Inflammatory macrophage treated with lipopolysaccharide for 1 hour (primary cell): ENCODE data around the gene RIOX2.
A peak's percentile ranks its signal among the peaks of the same experiment; 100 is the strongest.
"Not testable (repeated sequence)": the region's sequence is repeated elsewhere in the genome, so short reads cannot be mapped to it uniquely, and the experiment has no call there.

Experiments used
- DNase-seq, 2 donors: peaks; one replicate each; pipeline ENCODE4 v3.0.0-alpha.2; 2020 to 2022

RIOX2 gene

GRCh38 chr3:97971679-97972567 lies at the start of gene RIOX2:
RIOX2 (minus strand) TSS chr3:97972431; CDS start chr3:97967593, 4,838 bp downstream.
- peak; percentile 53 to 60 for DNase-seq

GRCh38 chr3:98020412-98020811 lies 48.2 kb upstream of the RIOX2 start:
- no peak for DNase-seq

DNA sequence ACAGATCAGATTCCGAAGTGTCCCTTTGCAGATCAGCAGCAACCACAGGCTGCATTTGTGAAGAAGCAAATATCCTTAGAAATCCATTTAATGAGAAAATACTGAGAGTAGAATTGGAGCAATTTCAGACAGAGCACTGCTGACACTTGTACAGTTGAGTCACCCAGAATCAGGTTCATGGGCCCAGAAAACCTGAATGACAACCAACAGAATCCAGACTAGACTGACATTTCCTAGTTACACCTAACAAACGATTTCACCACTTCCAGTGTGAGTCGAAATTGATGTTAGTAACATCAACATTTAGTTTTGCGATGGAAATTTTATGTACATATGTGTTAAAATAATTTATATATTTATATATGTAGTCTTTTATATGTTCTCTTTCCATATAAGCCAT lies 46.1 kb upstream of the RIOX2 start:
- no peak for DNase-seq

DNA sequence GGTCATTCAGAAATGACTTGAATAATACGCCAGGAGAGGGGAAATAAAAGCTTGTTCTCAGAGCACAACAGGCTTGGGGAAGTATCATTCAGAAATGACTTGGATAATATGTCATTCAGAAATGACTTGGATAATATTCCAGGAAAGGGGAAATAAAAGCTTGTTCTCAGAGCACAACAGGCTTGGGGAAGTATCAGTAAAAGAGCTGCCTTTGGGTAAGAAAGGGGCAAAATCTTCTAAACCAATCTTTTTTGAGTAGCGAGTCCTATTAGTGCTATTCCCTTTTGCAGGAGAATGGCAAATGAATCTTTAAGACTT lies 42.0 kb upstream of the RIOX2 start:
- peak; percentile 10 to 40 for DNase-seq

GRCh38 chr3:98013411-98014267 lies 41.4 kb upstream of the RIOX2 start:
- peak; percentile 16 to 22 for DNase-seq

- DNase-seq = peak in 1 of 2 donors; percentile 12
Observed at GRCh38 chr3:98012979-98013378, 40.7 kb upstream of the RIOX2 start.

DNA sequence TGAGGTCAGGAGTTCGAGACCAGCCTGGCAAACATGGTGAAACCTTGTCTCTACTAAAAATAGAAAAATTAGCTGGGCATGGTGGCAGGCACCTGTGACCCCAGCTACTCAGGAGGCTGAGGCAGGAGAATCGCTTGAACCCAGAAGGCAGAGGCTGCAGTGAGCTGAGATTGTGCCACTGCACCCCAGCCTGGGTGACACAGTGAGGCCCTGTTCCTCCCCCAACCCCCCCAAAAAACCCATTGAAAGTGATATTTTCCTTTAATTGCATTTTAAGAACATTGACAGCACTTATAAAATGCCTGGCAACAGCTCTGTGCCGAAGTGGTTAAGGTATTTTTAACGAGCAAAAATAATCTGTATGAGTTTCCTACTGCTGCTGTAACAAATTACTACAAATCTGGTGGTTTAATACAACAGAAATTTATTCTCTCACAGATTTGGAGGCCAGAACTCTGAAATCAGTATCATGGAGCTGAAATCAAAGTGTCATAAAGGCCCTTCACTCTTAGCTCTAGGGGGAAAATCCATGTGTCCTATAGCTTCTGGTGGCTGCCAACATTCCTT lies 38.7 kb upstream of the RIOX2 start:
- DNase-seq = not testable (repeated sequence)

GRCh38 chr3:98010194-98010882 lies 38.1 kb upstream of the RIOX2 start:
- no peak for DNase-seq

GRCh38 chr3:98008855-98009254 lies 36.6 kb upstream of the RIOX2 start:
- no peak for DNase-seq

- DNase-seq = no peak
Observed at GRCh38 chr3:98005438-98005837, 33.2 kb upstream of the RIOX2 start.

GRCh38 chr3:98004721-98005120 lies 32.5 kb upstream of the RIOX2 start:
- no peak for DNase-seq

DNA sequence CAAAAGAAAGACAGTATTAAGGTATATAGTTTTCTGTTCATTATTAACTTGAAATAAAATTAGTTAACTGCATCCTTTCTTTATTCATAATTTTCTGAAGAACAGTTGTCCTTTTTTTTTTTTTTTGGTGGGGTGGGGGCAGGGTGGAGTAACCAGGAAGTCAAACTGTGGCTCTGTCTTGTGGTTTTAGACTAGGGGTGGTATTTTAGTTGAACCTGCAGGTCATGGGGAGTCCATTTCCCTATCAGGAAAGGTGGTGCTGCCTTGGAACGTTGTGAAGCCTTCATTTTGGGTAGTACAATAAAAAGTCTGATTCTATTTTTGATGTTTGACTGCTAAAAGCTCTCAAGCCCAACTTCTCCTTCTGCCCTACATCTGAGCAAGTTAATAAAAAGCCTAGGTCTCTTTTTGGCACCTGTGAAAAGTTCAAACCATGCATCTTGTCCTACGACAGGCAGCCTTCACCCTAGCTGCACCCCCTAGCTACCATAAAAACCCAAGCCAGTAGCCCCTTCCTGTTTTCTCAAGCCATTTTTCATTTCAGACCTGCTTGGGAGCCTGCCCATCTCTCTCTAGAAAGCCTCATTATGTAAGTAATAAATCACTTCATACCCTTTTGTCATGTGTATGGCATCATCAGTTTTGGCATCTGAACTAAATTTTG lies 31.2 kb upstream of the RIOX2 start:
- DNase-seq = no peak

- no peak for DNase-seq
Observed at GRCh38 chr3:98002717-98003116, 30.5 kb upstream of the RIOX2 start.

DNA sequence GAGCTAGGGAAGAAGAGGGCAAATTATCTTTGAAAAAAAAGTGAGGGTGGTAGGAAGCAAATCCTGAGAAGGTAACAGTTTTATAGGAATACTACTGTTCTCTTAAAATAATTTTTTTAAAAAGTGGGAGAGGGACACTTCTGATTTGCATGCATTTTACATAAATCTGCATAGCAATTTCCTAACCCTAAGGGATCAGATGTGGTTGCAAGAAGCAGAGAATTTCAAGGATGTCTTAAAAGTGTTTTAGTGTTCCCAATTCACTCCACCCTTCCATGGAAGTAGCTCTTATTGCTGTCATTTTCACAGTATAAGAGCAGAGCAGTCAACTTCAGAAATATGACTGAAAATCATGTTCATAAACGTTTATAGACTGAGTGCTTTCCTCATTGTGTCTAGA lies 27.8 kb upstream of the RIOX2 start:
- no peak for DNase-seq

GRCh38 chr3:97999103-97999502 lies 26.9 kb upstream of the RIOX2 start:
- DNase-seq = no peak

DNA sequence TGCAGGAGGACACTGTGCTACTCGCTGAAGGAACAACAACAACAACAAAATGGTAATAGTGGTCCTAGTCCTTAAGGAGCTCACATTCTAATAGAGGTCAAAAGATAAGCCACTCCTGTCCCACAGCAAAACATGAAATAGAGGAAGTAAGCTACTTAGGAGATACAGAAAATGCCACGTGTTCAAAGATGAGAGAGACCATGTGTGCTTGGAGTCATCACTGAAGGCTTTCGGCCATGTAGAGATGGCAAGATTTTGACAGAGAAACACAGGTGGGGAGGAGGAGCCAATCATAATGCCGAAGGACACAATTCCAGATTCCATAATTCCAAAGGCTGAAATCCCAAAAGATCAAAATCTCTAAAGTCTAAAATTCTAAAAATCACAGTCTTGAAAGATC lies 24.8 kb upstream of the RIOX2 start:
- no peak for DNase-seq

DNA sequence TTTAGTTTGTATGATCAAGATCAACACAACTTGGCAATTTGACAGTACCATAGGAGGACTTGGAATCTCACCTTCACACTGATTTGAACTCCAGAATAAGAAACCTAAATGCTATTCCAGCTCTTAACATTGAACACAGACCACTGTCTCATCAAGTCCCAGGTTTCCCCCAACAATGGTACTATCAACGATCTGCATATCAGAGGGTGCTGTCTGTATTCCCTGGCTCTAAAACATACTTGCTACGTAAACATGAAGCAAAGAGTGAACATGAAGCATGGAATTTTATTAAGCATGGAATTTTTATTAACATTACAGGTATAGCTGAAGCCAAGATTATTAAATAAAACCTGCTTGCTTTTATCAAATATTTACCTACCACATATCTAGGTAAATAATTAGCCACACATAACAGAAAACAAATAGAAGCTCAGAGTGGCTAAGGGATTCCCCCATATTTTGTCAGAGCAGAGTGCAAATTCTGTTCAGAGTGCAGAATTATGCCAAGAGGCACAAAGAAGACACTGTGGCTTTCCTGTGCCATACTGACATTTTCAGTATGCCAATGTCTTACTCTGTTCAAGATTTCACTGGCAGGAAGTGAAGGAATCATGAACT lies 22.2 kb upstream of the RIOX2 start:
- no peak for DNase-seq

- DNase-seq = no peak
Observed at GRCh38 chr3:97993526-97993925, 21.3 kb upstream of the RIOX2 start.

DNA sequence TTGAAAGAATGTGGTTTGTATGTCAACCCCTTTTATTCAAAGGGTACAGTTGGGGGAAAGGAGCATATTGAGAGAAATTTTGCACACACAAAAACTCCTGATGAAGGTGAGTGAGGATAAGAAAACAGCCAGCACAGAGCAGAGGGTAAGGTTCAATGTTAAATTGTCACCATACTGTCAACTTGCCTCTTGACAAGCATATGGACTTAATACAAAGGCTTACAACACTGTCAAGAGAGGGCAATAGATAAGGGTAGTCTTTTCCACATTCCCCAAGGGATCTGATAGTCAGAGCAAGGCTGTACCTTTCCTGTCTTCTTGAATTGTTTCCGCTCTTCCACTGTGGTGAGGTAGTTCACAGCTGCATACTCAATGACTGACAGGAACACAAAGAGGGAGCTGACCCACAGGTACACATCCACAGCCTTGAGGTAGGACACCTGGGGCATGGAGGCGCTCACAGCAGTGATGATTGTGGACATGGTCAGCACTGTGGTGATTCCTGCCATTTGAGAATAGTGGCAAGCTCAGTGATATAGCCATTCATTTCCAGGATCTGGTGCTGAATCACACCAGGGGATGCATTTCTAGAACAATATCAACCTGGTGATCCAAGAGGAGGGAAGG lies 20.4 kb upstream of the RIOX2 start:
- DNase-seq = no peak

DNA sequence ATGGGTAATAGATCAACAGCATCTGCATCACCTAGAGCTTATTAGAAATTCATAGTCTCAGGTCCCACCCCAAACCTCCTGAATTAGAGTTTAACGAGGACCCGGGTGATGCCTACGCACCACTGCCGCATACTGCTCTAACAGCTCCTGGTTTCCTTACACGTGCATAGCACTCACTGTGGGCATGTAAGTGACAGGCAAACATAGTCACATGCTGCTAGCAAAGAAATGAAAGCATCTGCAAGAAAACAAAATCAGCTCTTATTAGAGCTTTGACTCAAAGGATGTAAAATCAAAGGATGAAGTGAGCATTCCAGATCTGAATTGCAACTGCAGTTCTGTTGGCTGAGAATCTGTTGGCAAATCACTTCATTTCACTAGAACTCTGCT lies 19.1 kb upstream of the RIOX2 start:
- no peak for DNase-seq

GRCh38 chr3:97990624-97991292 lies 18.5 kb upstream of the RIOX2 start:
- peak in 1 of 2 donors; percentile 9 for DNase-seq
